Fibroblast of peridontal ligament (primary cell): ENCODE measurements around the gene BGN.

ENCODE experiments used
- DNase-seq: peaks from one replicate; pipeline ENCODE4 v3.0.0-alpha.2; 2010; ENCODE audit errors: extremely low read depth

BGN gene

DNA sequence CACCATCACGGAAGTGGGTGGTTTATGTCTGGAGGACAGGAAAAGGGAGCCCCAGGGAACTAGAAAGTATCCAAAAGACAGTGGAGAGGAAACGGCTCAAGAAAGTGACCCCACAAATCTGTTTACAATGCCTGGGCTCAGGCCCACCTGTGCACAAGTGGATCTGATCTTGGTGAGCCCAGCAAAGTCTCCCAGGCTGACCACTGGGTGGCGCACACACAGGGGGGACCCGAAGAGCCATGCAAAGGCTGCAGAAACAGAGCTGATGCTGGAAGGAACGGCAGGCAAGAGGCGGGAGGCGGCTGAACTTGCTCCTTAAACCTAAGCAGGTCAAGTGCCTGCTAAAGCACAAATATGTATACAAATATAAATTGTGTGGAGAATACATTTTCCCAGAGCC, 34.0 kb upstream of the BGN start:
- no peak for DNase-seq

DNA sequence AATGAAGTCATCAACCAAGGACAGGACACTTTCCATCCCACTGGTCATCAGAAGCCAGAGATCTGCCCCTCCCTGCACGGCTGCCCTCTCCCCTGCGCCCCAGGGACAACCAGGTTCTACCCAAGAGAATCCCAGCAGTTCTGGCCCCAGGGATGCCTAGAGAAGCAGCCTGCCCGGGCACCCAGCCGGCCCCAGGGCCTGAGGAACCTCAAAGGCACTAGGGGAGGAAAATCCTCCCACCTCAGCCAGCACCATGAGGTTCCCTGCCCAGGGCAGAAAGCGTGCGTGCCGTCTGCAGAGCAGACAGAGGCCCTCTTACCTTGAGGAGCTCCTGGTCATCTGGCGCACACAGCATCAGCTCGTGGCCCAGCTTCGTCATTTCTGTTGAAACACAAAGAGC, 32.5 kb upstream of the BGN start:
- no peak for DNase-seq

DNA sequence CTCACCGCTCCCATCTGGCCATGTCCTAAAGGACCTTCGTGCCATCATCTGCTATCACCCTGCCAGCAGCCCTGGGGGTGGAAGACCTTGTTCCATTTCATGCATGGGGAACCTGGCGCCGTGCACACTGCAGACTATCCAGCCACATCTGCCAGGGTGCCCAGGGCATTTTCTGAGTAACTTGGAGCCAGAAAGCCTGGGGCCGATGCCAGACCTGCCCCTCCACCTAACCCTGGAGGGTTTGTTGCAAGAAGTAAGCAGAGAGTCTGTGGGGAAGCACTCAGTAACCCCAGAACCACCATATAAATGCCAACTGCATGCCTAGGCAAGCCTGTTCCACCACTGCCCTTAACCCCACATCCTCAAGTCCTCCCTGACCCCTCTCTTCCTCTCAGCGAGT, 31.7 kb upstream of the BGN start:
- DNase-seq: no peak

DNA sequence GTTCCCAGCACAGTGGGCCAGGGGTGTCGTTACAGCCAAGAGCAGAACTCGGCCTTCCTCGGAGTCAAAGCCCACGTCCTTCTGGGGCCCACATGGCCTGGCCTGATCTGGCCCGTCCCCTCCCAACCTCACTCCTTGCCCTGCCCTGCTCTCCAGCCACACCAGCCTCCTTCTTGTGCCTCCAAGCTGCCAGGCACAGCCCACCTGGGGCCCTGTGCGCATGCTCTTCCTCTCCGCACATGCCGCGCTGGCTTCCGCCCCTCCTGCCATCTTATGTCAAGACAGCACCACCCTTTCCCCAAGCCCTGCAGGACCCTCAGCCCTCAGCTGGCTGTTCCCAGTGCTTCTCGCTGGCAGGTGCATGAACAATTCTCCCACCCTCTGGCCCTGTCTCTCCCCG, 31.2 kb upstream of the BGN start:
- no peak for DNase-seq

DNA sequence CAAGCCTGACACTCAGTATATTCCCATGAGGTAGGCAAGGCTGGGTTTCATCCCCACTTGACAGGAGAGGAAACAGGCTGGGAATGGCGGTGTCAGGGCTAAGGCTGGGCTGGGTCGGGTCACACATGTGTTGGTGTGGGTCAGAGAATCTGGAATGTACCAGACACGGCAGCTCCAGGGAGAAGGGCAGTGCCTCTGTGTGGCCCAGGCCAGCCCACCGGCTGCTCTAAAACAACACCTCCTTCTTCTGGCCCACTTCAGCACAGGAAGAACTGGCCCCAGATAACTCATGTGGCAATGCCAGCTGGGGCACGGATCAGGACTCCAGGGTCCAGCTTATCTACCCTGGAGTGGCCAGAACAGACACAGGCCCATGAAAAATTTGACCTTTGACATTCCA, 30.7 kb upstream of the BGN start:
- DNase-seq: no peak

DNA sequence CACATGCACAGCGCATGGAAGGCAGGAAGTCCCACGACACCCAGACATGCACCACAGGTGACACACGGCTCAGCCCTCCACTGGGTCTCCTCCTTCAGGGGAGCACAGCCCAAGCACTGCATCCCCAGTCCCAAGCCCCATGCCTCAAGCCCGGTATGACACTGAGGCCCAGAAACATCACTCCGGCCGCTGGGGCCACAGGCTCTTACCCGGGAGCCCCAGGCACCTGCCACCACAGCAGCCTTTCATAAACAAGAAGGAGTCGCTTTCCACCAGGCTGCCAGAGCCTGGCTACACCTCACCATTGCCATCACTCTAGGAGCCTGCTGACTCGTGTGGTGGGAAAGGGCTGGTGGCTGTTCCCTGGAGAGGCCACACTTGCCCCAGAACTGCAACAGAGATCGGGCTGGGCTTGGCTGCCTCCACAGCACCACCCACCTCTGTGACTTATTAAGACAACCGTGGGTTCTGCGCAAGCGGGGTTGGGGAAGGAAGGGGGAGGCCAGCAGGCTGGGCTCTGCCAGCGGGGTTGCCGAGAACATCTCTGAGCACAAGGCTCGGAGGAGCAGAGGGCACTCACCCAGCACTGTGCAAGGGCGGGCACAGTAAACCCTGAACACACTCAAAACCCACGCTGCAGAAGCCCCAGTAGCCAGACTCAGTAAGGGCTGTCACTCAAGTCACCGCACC, 28.9 kb upstream of the BGN start:
- no peak for DNase-seq

DNA sequence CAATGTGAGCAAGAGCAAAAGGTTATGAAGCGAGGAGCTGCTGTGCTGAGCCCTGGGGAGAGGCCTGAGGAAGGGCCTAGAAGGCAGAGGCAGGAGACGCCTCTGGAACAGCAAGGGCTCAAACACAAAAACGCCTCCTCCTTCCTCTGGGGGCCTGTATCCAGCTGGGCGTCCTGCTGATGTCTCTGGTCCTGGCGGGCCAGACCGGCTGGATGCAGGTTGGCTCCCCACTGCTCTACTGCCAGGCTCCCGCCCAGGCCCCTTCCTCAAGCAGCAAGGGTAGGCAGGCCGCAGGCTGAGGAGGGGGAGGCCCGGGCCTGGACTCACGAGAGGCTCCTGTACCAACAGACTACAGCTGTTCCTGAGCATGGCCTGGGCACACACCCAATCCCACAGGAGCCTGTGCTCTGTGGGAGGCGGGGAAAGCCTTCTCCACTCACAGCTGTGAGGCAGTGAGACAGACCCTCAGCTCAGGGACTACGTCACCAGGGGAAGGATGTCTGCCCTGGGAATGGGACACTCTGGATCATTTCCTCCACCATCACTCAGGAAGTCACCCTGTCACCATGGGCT, 26.7 kb upstream of the BGN start:
- no peak for DNase-seq

DNA sequence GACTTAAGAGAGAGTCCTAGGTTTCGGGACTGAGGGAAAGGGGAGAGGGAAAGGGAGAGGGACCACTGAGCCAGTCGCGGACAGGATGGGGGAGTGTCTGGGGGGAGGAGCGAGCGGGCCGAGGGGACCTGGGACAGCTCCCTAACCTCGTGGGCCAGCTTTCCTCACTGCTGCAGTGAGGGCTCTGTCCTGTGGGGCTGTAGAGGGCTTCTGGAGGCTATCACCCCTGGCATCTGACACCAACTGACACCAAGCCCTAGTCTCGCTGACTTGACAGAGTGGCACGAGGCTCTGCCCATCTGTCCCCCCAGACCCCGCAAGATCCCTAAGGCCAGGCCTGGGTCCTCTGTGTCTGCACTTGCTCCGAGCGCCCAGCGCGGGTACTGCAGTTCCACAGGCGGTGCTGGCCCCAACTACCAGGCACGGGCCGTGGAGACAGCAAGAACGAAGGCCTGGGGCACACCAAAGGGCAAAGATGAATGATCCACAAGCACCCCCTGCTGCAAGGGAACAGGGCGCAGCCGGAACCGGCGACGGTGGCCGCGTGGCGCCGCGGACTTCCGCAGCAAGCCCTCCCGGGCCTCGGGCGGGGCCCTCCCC, 24.9 kb upstream of the BGN start:
- DNase-seq: no peak

DNA sequence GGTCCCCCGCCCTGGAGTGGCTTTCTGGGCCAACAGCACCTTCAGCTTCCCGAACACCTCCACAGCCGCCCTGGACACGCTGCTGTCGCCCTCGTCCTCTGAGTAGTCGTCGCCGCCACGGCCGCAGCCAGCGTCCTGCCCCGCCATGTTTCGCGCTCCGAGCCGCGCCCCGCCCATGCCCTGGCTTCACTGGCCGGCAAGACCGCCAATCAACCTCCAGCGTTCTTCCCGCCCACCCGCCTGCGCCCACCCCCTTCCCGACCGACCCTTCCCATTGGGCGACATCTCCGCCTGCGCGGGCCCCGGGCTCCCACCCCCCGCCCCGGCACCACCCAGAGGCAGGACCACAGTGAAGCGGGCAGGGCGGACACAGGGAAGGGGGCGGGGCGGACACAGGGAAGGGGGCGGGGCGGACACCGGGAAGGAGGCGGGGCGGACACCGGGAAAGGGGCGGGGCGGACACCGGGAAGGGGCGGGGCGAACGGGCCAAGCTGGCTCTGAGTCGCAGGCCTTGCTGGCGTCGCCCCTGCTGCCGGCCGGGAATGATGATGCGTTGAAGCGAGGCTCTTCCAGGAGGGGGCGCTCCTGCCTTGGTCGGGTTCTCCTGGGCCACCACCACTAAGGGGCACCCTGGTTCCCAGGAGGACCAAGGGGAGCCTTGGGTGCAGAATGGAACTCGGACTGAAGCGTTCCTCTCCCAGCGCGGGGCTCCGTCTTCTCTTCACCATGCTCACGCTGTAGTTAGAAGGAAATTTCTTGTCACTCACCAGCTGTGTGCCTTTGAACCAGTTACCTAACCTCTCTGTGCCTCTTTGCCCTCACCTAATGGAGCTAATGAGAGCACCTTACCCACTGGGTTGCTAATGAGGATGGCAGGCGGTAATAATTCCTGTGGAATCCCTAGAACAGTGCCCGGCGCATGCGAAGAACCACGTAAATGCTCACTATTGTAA, 24.1 kb upstream of the BGN start, which contains the start of gene HAUS7:
Gene HAUS7 (minus strand): TSS at position 166 of the 953 bp plus-strand sequence. CDS start 19 bp downstream, at position 147.
- DNase-seq: peak; percentile 79

DNA sequence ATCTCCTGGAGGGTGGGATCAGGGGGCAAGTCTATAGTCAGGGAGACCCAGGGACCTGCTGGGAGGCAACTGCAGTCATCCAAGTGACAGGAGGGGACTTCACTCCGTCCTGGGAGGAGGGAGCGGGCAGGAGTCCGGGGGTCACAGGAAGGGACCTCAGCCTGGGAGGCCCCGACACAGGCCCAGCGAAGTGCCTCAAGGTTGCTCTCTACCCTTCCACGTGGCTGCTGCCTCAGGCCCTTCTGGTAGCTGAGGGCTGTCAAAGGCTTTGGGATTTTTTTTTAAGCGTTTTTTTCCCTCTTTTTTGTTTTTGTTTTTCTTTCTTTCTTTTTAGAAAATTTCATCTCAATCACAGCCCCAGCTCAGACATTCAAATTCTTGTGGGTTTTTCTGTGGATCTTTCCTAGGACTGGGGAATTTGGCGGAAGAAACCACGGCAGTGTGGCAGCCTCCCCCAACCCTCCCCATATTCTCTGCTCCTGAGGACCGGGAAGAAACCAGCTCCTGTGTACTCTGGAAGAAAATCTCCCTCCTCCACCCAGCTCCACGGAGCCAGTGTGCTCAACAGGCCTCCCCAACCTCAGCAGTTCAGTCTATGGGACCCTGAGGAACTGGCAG, 23.0 kb upstream of the BGN start:
- DNase-seq: peak; percentile 50

DNA sequence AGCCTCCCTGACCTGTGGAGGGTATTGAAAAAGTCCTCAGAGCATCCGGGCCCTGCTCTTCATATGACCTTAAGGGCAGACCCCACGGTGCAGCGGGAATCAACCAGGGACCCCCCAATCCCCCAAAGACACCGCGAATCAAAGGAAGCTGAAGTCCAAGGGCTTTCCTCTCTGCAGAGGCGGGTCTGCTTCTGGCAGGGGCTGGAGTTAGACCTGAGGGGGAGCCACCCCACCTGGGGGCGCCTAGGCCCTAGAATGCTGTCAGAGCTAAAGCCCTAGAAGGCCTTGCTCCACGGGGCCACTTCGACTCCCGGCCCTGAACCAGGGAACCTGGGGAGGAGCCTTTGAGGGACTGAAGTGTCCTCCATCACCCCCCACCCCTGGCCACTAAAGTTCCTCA, 21.7 kb upstream of the BGN start:
- no peak for DNase-seq

DNA sequence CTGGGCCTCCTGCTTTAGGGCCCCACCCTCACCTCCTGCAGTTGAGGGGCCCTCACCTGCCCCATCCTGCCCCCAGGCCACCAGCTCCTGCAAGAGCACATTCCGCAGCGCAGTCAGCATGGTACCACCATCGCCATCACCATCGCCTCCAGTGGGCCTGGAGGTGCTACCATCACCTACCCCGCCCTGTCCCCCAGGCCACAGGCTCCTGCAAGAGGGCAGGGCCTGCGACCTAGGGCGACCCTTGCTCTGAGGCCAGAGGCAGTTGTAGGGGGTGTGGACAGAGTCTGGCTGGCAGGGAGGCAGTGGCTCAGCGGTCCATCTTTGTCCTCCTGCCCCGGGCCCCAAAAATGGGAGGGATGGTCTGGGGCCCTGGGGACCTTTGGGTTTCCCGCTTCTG, 20.5 kb upstream of the BGN start:
- DNase-seq: no peak

DNA sequence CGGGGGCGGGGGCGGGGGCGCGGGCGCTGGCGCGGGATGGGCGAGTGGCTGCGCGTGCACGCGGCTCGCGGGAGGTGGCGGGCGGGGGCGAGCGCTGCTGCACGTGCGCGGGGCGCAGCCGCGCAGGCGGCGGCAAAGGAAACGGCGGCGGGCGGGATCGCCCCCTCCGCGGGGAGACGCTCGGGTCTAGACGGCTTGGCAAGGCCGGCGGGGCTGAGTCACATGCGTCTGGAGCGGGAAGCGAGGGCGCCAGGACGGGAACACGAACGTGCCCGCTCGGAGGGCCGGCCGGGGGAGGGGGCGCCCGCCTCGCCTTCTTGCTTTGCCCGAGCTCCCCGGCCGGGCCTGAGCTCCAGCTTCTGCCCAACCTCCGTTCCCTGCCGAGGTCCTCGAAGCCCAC, 20.1 kb upstream of the BGN start:
- no peak for DNase-seq

DNA sequence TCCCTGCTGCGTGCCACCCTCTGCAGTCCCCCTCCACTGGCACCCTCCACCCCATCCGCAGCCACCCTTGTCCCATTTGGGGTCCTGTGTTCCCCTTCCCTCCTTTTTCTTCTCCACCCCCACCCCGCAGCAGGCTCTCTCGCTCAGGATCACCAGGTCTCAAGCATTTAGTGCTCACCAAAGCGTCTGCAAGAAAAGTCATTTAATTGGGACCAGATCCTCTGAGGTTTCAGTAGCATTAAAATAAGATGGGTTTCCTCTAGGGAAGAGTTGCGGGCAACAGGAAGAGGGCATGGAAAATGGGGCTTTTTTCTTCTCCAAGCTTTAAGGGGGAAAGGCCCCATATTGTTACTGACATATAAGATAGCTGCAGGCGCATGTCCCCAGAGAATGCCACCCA, 19.5 kb upstream of the BGN start:
- DNase-seq: no peak

DNA sequence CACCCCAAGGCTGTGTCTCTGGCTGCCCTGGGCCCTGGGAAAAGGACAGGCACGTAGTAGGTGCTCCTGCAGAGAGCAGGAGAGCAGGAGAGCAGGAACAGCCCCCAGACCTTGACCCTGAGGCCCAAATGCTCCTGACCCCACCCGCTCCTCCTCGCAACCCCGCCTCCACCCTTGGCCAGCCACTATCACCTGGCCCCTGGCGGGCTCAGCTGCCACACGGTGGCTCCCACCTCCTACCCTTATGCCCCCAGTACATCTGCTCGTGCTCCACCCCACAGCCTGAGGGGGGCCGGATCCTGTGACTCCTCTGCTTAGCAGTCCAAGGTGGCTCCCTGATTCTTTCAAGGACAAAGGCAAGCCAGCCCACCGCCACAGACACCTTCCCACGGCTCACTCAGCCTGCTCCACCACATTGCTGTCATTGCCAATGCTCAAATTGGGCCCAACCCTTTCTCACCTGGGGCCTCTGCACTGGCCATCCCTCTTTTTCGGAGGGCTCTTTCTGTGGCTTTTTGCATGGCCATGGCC, 19.0 kb upstream of the BGN start:
- DNase-seq: no peak

DNA sequence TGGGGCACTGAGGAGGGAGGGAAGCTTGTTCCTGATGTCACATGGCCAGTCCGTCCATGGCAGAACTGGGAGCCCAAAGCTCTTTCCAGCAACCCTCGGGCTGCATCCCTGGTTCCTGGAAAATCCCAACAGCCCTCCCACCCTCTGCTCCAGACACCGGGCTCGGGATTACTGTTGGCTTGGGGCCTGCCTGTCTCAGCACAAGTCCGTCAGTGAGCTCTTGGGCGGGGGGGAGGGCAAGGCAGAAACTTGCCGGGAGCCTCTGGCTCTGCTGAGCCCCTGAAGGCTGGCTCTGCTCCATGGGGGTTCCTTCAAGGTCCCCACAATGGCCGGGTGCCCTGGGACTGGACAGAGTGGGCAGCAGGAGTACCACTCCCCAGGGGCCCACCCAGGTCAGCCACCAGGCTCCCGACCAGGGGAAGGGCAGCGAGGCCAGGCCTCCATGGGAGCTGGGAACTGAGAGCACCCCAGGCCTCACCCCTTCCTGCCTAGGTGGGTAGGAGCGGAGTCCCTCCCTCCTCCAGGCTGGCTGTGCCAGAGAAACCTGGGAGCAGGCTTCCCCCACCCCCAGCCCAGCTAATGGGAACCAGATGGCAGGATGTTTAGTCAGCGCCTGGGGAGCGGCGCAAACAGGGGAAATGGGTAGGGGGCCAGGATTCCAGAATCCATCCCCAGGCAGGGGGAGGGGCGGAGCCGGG, 18.0 kb upstream of the BGN start:
- DNase-seq: no peak

DNA sequence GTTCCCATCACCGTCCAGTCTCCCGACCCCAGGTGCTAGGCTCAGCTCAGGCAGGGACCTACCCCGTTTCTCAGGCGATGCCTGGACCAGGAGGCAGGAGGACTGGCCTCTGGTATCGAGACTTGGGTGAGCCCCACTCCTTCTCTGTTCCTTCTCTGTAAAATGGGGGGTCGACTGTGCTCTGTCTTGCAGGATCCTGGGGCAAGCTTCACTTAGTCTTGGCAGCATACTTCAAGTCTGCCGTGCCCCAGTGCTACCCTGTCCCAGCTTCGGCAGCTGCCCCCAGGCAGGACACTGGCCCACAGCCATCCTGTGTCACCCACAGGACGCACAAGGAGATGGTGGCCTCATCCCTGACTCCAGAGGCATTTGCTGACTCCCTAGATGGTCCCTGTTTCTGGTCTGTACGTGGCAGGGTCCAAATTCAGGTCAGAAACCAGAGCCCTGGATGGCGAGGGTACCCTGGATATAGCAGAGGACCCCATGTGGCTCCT, 17.4 kb upstream of the BGN start:
- no peak for DNase-seq

DNA sequence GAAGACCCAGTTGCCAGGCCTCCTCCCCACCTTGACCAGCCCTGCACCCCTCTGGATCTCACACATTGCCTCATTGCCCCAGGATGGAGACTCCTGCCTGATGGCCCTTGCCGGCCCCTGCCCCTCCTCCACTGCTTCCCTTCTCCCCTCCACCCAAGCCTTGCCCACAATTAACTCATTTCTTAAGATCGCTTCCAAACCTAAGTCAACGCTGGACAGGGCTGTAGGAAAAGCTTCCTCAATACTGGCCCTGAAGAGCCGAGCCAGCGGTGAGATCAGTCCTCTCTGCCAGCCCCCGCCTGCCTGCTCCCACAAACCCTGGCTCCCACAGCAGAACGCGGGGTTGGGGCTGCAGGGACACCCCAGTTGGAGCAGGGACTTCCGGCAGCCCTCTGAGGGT, 16.9 kb upstream of the BGN start:
- DNase-seq: no peak

DNA sequence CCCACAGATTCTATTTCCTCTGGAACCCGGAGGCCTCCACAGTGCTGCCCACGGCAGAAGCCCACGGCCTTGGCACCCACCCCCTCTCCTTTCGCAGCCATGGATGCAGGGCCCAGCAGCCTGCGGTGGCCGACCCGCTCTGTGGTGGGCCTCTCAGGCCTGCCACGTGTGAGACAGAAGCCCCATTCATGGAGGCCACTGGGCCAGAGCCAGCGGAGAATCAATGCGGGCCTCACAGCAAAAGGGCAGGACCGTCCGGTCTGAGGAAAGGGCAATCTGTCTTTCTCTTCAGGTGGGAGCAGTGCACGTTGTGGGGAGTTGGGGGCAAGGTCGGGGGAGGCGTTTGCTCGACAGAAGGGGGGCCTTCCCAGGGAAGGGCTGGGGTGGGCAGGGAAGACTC, 16.0 kb upstream of the BGN start:
- no peak for DNase-seq

DNA sequence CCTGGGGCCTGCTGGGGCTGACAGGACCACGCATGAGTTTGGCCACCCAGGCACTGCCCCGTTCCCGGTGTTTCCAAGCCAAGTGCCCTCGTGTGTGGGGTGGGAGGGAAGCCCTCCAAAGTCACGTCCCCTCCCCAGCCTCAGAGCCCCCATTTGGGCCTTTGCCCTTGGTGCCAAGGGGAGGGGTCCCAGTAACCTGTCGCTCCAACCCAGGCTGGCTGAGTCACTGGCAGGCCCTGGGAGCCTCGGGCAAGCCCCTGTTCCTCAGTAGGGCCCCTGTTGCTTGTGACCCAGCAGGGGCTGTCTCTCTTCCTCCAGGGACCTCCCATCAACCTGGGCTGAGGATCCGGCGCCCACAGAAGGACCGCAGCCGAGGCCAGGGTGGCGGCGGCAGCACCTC, 13.7 kb upstream of the BGN start:
- DNase-seq: no peak
